GM12865 (cell line): ENCODE results near the gene PCGF1.
"Not testable (repeated sequence)": the region's sequence is repeated elsewhere in the genome, so short reads cannot be mapped to it uniquely, and the experiment has no call there.

Source experiments
- DNase-seq: peaks from one replicate; pipeline ENCODE4 v3.0.0; 2010; ENCODE audit warnings: low read depth
- H3K4me3 ChIP-seq: 2 replicates; pipeline ENCODE4 v1.5.1; 2011; ENCODE audit warnings: mild to moderate bottlenecking, low read depth, low read length, control low read depth
- TF ChIP-seq, protein P1 (sequence below): IDR thresholded peaks from 2 replicates; pipeline ENCODE4 v1.5.1; 2011; ENCODE audit warnings: low read length, control low read depth, low read depth, inconsistent platforms; ENCODE audit not compliant: insufficient read depth; ENCODE audit errors: missing control alignments

PCGF1 gene

DNA sequence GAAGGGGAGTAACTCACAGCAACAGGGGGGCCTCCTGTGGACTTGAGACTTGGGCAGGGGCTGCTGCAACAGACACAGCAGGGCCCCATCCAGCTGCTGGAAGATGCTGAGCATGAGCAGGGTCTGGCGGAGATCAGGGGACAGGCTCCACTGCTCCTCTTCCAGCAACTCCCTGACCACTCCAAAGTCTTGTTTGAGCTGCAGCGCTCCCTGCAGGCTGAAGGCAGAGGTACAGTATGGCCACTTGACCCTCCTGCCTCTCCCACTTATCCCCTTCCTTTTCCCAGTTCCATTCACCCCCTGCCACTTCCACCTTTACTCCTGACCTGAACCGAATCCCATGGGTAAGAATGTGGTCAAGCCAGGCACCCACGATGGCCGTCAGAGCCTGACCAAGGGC is 32.6 kb downstream of the PCGF1 start:
- no peak for DNase-seq
- H3K4me3 ChIP-seq, result no peak overlapping the region
- TF ChIP-seq, protein P1, sequence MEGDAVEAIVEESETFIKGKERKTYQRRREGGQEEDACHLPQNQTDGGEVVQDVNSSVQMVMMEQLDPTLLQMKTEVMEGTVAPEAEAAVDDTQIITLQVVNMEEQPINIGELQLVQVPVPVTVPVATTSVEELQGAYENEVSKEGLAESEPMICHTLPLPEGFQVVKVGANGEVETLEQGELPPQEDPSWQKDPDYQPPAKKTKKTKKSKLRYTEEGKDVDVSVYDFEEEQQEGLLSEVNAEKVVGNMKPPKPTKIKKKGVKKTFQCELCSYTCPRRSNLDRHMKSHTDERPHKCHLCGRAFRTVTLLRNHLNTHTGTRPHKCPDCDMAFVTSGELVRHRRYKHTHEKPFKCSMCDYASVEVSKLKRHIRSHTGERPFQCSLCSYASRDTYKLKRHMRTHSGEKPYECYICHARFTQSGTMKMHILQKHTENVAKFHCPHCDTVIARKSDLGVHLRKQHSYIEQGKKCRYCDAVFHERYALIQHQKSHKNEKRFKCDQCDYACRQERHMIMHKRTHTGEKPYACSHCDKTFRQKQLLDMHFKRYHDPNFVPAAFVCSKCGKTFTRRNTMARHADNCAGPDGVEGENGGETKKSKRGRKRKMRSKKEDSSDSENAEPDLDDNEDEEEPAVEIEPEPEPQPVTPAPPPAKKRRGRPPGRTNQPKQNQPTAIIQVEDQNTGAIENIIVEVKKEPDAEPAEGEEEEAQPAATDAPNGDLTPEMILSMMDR, result peak; percentile 44

GRCh38 chr2:74474481-74474880 is 33.0 kb downstream of the PCGF1 start:
- H3K4me3 ChIP-seq, result no peak overlapping the region
- TF ChIP-seq, protein P1, result no peak
- no peak for DNase-seq

- TF ChIP-seq, protein P1, result no peak
- DNase-seq, result no peak
- H3K4me3 ChIP-seq, result peak overlapping the region; percentile 87
Measured at GRCh38 chr2:74472945-74473258, 34.6 kb downstream of the PCGF1 start.

- H3K4me3 ChIP-seq, result peak within 1 kb of the TSS; percentile 87
- peak; percentile 98 for DNase-seq
- TF ChIP-seq, protein P1, result no peak
Measured at GRCh38 chr2:74472086-74472944, 35.2 kb downstream of the PCGF1 start, which contains the start of gene MRPL53. TSS of gene MRPL53 (minus strand) at chr2:74472680. CDS start at chr2:74472660, 20 bp downstream.

- DNase-seq, result no peak
- TF ChIP-seq, protein P1, result no peak
- H3K4me3 ChIP-seq, result peak overlapping the region; percentile 87
Measured at GRCh38 chr2:74471332-74472065, 36.0 kb downstream of the PCGF1 start.

DNA sequence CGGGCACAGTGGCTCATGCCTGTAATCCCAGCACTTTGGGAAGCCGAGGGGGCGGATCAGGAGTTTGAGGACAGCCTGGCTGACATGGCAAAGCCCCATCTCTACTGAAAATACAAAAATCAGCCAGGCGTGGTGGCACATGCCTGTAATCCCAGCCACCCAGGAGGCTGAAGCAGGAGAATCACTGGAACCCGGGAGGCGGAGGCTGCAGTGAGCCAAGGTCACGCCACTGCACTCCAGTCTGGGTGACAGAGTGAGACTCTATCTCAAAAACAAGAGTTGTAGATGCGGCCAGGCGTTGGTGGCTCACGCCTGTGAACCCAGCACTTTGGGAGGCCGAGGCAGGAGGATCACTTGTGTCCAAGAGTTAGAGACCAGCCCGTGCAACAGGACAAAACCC is 36.8 kb downstream of the PCGF1 start:
- not testable (repeated sequence) for DNase-seq, H3K4me3 ChIP-seq

GRCh38 chr2:74464406-74464805 is 43.1 kb downstream of the PCGF1 start:
- TF ChIP-seq, protein P1, result no peak
- peak overlapping the region; percentile 95 for H3K4me3 ChIP-seq
- no peak for DNase-seq
